SU-DHL-6 (cell line): ENCODE data around the gene SLC24A5.

Source experiments
- H2AFZ ChIP-seq: fragments of 200-600 bp; sonication (generic); 2 replicates; pipeline ENCODE4 v1.6.1; 2014; ENCODE audit warnings: low read depth, mild to moderate bottlenecking, moderate library complexity, mixed read lengths, antibody characterized with exemption, low read length; ENCODE audit not compliant: severe bottlenecking
- H3F3A ChIP-seq: fragments of 200-600 bp; shearing (Covaris generic); 2 replicates; pipeline ENCODE4 v1.6.0; 2016; ENCODE audit warnings: antibody characterized with exemption, mild to moderate bottlenecking; ENCODE audit not compliant: insufficient read depth
- H3K27ac ChIP-seq: fragments of 200-600 bp; sonication (generic); 2 replicates; pipeline ENCODE4 v1.5.1; 2016; ENCODE audit warnings: low read depth, mild to moderate bottlenecking, low read length, moderate library complexity, mixed read lengths
- H3K27me3 ChIP-seq: fragments of 200-600 bp; sonication (generic), shearing (Covaris generic); 2 replicates; pipeline ENCODE4 v1.6.0; 2014; ENCODE audit warnings: mild to moderate bottlenecking, low read length
- H3K36me3 ChIP-seq: fragments of 200-600 bp; sonication (generic); 2 replicates; pipeline ENCODE4 v1.6.1; 2014; ENCODE audit warnings: mild to moderate bottlenecking, low read length, mixed read lengths
- H3K4me2 ChIP-seq: fragments of 300-600, 200-600 bp; shearing (Covaris generic), sonication (generic); 2 replicates; pipeline ENCODE4 v1.6.0; 2014; ENCODE audit warnings: low read length, low read depth, mild to moderate bottlenecking; ENCODE audit not compliant: poor library complexity, severe bottlenecking
- H3K4me3 ChIP-seq: fragments of 200-600 bp; sonication (generic); 2 replicates; pipeline ENCODE4 v1.5.1; 2014; ENCODE audit warnings: antibody characterized with exemption, low read length, mild to moderate bottlenecking, mixed read lengths; ENCODE audit not compliant: insufficient read depth, poor library complexity, severe bottlenecking
- H3K79me2 ChIP-seq: fragments of 200-600 bp; sonication (generic); 2 replicates; pipeline ENCODE4 v1.6.1; 2014; ENCODE audit warnings: mild to moderate bottlenecking, low read length, moderate library complexity; ENCODE audit not compliant: insufficient read depth
- H3K9ac ChIP-seq: fragments of 200-600 bp; sonication (generic); 2 replicates; pipeline ENCODE4 v1.7.0; 2014; ENCODE audit warnings: mild to moderate bottlenecking, low read length
- H3K9me2 ChIP-seq: fragments of 200-600 bp; sonication (generic); replicated peaks from 2 replicates; pipeline ENCODE4 v1.6.1; 2014; ENCODE audit warnings: low read length; ENCODE audit not compliant: insufficient read depth
- H3K9me3 ChIP-seq: fragments of 200-600 bp; sonication (generic); 2 replicates; pipeline ENCODE4 v1.6.1; 2014; ENCODE audit warnings: low read length, mixed read lengths; ENCODE audit not compliant: insufficient read depth
- H4K20me1 ChIP-seq: fragments of 200-600 bp; sonication (generic); 2 replicates; pipeline ENCODE4 v1.6.1; 2014; ENCODE audit warnings: low read depth, mild to moderate bottlenecking, antibody characterized with exemption, low read length, moderate library complexity, mixed read lengths
- CTCF ChIP-seq: fragments of 200-600 bp; sonication (generic); IDR thresholded peaks from one replicate; pipeline ENCODE4 v1.5.1; 2017; ENCODE audit warnings: antibody characterized with exemption, mild to moderate bottlenecking, low read length, moderate library complexity; ENCODE audit not compliant: insufficient read depth, poor library complexity, severe bottlenecking
- EZH2phosphoT487 ChIP-seq: fragments of 200-600 bp; sonication (generic), shearing (Covaris generic); conservative IDR thresholded peaks from 2 replicates; pipeline ENCODE4 v1.6.1; 2018; ENCODE audit warnings: mild to moderate bottlenecking, antibody characterized with exemption, low read length, moderate library complexity, mixed read lengths

SLC24A5 gene

DNA sequence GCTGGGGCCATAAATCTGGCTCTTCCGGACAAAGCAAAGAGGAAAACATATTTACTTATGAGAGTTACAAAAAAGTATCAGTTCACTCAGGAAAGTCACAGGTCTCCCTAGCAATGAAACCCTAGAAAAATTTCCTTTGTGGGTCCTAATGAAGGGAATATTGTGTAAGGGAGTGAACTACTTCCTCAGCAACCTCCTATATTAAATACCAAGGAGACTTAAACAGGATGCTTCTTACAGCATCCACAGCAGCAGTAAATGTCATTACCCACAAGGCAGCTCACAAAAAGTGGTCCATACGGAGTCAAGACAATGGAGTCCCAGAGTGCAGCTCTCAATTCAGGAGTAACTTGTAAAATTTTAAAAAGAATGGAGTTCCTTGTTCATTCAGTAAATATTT lies 14.9 kb upstream of the SLC24A5 start:
- H3K36me3 ChIP-seq: no peaks in the 10 kb centered on the region
- H3K9ac ChIP-seq: no peak overlapping the region
- no peaks in the 10 kb centered on the region for H3K27me3 ChIP-seq
- H3K4me2 ChIP-seq: no peak overlapping the region
- TF ChIP-seq CTCF (no peak), EZH2phosphoT487 (no peak)
- no peaks in the 10 kb centered on the region for H3F3A ChIP-seq
- no peaks in the 10 kb centered on the region for H3K9me3 ChIP-seq
- no peaks in the 10 kb centered on the region for H4K20me1 ChIP-seq
- H3K9me2 ChIP-seq: no peaks in the 10 kb centered on the region
- no peak overlapping the region for H3K27ac ChIP-seq
- H3K4me3 ChIP-seq: no peak overlapping the region
- no peak overlapping the region for H2AFZ ChIP-seq
- no peaks in the 10 kb centered on the region for H3K79me2 ChIP-seq

GRCh38 chr15:48109212-48109611 lies 11.6 kb upstream of the SLC24A5 start:
- Histone ChIP-seq H3K27ac (no peak overlapping the region), H3K27me3 (no peaks in the 10 kb centered on the region), H3K9me3 (no peaks in the 10 kb centered on the region), H3K4me2 (no peak overlapping the region), H3F3A (no peaks in the 10 kb centered on the region), H3K79me2 (no peaks in the 10 kb centered on the region), H4K20me1 (no peaks in the 10 kb centered on the region), H2AFZ (no peak overlapping the region), H3K4me3 (no peak overlapping the region), H3K36me3 (no peaks in the 10 kb centered on the region), H3K9me2 (no peaks in the 10 kb centered on the region), H3K9ac (no peak overlapping the region)
- no peak for TF ChIP-seq CTCF
- TF ChIP-seq EZH2phosphoT487: no peak

DNA sequence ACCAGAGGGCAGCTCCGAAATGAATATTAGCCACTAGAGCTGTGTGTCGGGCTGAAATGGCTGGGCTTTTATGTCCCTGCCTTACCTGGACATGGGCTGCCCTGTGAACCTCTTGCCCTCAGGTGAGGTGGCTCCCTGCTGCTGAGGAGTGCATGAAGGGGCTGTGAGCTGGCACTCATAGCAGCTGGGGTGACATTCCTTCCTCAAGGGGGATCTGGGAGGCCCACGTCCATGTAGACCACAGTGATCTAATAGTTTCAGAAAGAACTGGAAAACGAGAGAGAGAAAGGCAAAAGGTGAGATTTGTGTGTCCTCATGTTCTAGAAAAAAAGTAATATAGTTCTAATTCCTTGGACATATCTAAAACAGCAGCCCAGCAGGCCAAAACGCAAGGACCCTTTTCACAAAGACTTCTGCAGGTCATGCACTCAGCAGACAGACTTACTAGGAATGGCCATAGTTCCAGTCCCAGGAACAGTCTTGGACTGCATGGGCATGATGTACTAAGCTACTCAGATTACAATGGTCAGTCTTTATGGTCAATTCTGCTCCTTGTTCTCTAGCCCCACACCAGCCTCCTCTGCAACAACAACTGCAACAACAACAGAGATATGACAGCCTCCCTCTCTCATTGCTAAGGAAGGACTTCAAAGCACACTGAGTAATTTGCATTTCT lies 10.8 kb upstream of the SLC24A5 start:
- no peak for TF ChIP-seq CTCF
- TF ChIP-seq EZH2phosphoT487: no peak
- no peak overlapping the region for H3K9ac ChIP-seq
- H3K79me2 ChIP-seq: no peaks in the 10 kb centered on the region
- no peaks in the 10 kb centered on the region for H3F3A ChIP-seq
- H3K27ac ChIP-seq: no peak overlapping the region
- H3K9me3 ChIP-seq: no peaks in the 10 kb centered on the region
- no peaks in the 10 kb centered on the region for H3K27me3 ChIP-seq
- H3K9me2 ChIP-seq: no peaks in the 10 kb centered on the region
- H4K20me1 ChIP-seq: no peaks in the 10 kb centered on the region
- H3K4me3 ChIP-seq: no peak overlapping the region
- H3K36me3 ChIP-seq: no peaks in the 10 kb centered on the region
- no peak overlapping the region for H2AFZ ChIP-seq
- no peak overlapping the region for H3K4me2 ChIP-seq
